Measurements from ENCODE around the gene MORN5.

MORN5 gene

DNA sequence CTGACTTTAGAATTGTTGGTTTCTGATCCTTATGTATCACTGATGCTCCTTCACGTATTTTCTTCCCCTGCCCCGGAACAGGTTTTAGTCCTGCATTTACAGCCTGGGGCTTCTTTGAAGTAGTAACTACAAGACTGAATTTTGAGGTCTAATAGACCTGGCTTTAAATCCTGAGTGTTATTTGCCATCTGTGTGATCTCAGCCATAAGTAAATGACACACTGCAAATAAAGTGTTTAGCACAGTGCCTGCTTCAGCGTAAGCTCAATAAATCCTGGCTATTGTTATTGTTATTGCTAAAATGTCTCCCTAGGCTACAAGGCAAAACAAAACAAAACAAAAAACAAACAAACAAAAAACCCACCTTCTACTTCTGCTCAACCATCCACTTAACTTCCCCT, 84.6 kb downstream of the MORN5 start:
- no peak for DNase-seq

- DNase-seq: no peak
These were observed 87.0 kb downstream of the MORN5 start for GRCh38 chr9:122246666-122247065.

DNA sequence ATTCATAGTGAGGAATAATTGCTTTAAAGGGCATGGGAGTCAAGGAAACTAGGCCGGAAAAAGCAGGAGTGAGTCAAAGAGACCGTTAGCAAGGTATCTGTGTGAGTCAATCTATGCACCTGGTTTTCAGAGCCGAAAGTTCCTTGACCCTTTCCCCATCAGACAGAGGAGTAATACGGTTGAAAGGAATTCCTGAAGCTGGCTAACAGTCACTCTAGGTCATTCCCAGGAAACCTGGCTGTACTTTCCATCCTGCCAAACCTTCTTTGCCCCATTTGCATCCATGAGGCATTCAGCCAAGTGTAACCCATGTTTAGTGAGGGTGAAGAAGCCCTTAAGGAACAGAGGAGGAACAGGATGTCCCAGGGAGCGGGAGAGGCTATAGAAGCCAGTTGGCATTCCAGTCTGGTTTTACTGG, 88.7 kb downstream of the MORN5 start:
- DNase-seq: no peak

Measured in NCI-H524 treated with DMSO at 0.1 percent for 48 hours (cell line).